ENCODE data around the gene VWF.

The VWF gene

GRCh38 chr12:5953835-5954586 is 170.5 kb downstream of the VWF start:
- Histone ChIP-seq H3K36me3 (ENCODE audit: control insufficient read depth, low read depth, low read length) (no peaks in the 10 kb centered on the region), H3K9me3 (ENCODE audit: control insufficient read depth, low read depth, low read length) (no peaks in the 10 kb centered on the region), H3K4me1 (ENCODE audit: control insufficient read depth, low read depth, low read length) (no peaks in the 10 kb centered on the region), H3K27ac (ENCODE audit: low read length) (no peak overlapping the region), H3K4me3 (ENCODE audit: low read length) (no peak overlapping the region), H3K27me3 (ENCODE audit: control insufficient read depth, insufficient read depth, low read length) (no peaks in the 10 kb centered on the region), H3K9ac (ENCODE audit: low read length) (no peak overlapping the region)

GRCh38 chr12:5952031-5952430 is 172.4 kb downstream of the VWF start:
- Histone ChIP-seq H3K36me3 (ENCODE audit: control insufficient read depth, low read depth, low read length) (no peaks in the 10 kb centered on the region), H3K27ac (ENCODE audit: low read length) (no peak overlapping the region), H3K9ac (ENCODE audit: low read length) (no peak overlapping the region), H3K9me3 (ENCODE audit: control insufficient read depth, low read depth, low read length) (no peaks in the 10 kb centered on the region), H3K27me3 (ENCODE audit: control insufficient read depth, insufficient read depth, low read length) (peaks cover 5% of the 10 kb centered on the region), H3K4me3 (ENCODE audit: low read length) (no peak overlapping the region), H3K4me1 (ENCODE audit: control insufficient read depth, low read depth, low read length) (no peaks in the 10 kb centered on the region)

DNA sequence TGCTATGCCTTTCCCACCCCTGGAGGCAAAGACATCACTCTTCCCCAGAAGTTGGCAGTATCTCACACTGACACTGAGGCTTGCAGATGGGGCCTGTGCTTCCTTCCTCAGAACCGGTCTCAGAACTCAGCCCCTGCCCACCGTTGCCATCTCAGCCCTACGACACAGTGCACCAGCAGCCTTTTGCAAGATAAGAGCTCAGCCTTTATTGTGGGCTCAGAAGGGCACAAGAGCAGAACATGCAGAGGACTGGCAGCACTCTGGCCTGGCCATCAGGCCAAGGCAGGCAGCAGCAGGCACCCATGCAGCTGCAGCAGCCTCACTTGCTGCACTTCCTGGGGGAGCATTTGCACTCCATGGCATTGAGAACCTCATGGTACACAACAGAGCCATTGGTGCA is 175.8 kb downstream of the VWF start:
- H3K36me3 ChIP-seq (ENCODE audit: control insufficient read depth, low read depth, low read length), result no peaks in the 10 kb centered on the region
- peaks cover 6% of the 10 kb centered on the region for H3K4me1 ChIP-seq (ENCODE audit: control insufficient read depth, low read depth, low read length)
- peaks cover 33% of the 10 kb centered on the region for H3K27me3 ChIP-seq (ENCODE audit: control insufficient read depth, insufficient read depth, low read length)
- H3K4me3 ChIP-seq (ENCODE audit: low read length), result no peak overlapping the region
- no peak overlapping the region for H3K27ac ChIP-seq (ENCODE audit: low read length)
- H3K9me3 ChIP-seq (ENCODE audit: control insufficient read depth, low read depth, low read length), result no peaks in the 10 kb centered on the region
- H3K9ac ChIP-seq (ENCODE audit: low read length), result no peak overlapping the region

- no peak overlapping the region for H3K27ac ChIP-seq (ENCODE audit: low read length)
- H3K9me3 ChIP-seq (ENCODE audit: control insufficient read depth, low read depth, low read length), result no peaks in the 10 kb centered on the region
- no peak overlapping the region for H3K4me3 ChIP-seq (ENCODE audit: low read length)
- H3K9ac ChIP-seq (ENCODE audit: low read length), result no peak overlapping the region
- peaks cover 6% of the 10 kb centered on the region for H3K4me1 ChIP-seq (ENCODE audit: control insufficient read depth, low read depth, low read length)
- no peaks in the 10 kb centered on the region for H3K36me3 ChIP-seq (ENCODE audit: control insufficient read depth, low read depth, low read length)
- peaks cover 33% of the 10 kb centered on the region for H3K27me3 ChIP-seq (ENCODE audit: control insufficient read depth, insufficient read depth, low read length)
These were observed 177.5 kb downstream of the VWF start for GRCh38 chr12:5947006-5947405.

- Histone ChIP-seq H3K9me3 (ENCODE audit: control insufficient read depth, low read depth, low read length) (no peaks in the 10 kb centered on the region), H3K4me1 (ENCODE audit: control insufficient read depth, low read depth, low read length) (peaks cover 6% of the 10 kb centered on the region), H3K27me3 (ENCODE audit: control insufficient read depth, insufficient read depth, low read length) (peaks cover 33% of the 10 kb centered on the region), H3K27ac (ENCODE audit: low read length) (no peak overlapping the region), H3K9ac (ENCODE audit: low read length) (no peak overlapping the region), H3K36me3 (ENCODE audit: control insufficient read depth, low read depth, low read length) (no peaks in the 10 kb centered on the region), H3K4me3 (ENCODE audit: low read length) (no peak overlapping the region)
These were observed 178.1 kb downstream of the VWF start for GRCh38 chr12:5946388-5946787.

DNA sequence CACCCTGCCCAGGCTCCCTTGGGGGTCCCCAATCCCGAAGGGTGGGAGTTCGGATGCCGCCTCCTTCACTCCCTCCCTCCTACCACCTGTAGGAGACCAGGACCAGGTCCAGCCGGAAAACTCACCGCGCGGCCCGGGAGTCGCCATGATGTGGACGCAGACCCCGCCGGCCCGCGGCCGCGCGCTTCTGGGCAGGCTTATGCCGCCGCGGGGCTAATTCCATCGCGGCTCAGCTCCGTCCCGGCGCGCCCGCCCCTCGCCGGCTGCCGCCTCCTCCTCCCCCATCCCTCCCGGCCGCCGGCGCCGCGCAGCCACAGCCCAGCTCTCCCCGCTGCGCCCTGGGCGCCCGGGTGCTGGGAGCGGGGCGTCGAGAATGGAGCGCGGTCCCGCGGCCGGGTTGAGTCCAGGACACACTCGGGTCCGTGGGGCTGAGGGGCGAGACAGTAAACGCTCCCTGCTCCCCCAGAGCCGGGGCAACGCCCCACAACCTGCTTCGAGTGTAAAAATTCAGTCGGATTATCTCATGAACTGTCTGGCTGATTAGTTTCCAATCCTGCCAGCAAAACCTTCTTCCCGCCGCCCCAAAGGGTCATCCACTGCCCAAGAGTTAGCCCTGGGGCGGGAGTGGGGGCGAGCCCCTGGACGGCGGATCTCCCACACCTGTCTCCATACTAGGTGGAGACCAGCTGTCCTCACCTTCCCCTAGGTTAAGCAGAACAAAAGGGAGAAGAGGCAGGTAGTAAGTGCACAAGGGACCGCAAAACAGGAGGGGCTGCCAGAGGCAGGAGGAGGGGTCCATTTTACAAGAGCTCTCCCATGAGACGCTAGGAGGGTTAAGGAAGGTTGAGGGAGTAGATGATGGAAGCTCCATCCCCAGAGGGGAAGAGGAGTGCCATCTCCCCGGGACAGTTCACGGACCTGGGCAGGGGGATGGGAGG is 179.1 kb downstream of the VWF start, which contains the start of gene ANO2:
Gene ANO2, minus strand, starts transcription at position 189 of the 938 bp plus-strand sequence. Its CDS starts 42 bp downstream, at position 147.
- Histone ChIP-seq H3K4me1 (ENCODE audit: control insufficient read depth, low read depth, low read length) (peaks cover 6% of the 10 kb centered on the region), H3K27me3 (ENCODE audit: control insufficient read depth, insufficient read depth, low read length) (peaks cover 33% of the 10 kb centered on the region), H3K4me3 (ENCODE audit: low read length) (peak within 1 kb of the TSS; percentile 84), H3K36me3 (ENCODE audit: control insufficient read depth, low read depth, low read length) (no peaks in the 10 kb centered on the region), H3K9me3 (ENCODE audit: control insufficient read depth, low read depth, low read length) (no peaks in the 10 kb centered on the region), H3K9ac (ENCODE audit: low read length) (peak within 1 kb of the TSS; percentile 75), H3K27ac (ENCODE audit: low read length) (no peak within 1 kb of the TSS)

GRCh38 chr12:5944688-5945070 is 179.8 kb downstream of the VWF start:
- Histone ChIP-seq H3K9me3 (ENCODE audit: control insufficient read depth, low read depth, low read length) (no peaks in the 10 kb centered on the region), H3K4me1 (ENCODE audit: control insufficient read depth, low read depth, low read length) (peaks cover 6% of the 10 kb centered on the region), H3K36me3 (ENCODE audit: control insufficient read depth, low read depth, low read length) (no peaks in the 10 kb centered on the region), H3K27me3 (ENCODE audit: control insufficient read depth, insufficient read depth, low read length) (peaks cover 33% of the 10 kb centered on the region), H3K4me3 (ENCODE audit: low read length) (peak overlapping the region; percentile 84), H3K27ac (ENCODE audit: low read length) (no peak overlapping the region), H3K9ac (ENCODE audit: low read length) (peak overlapping the region; percentile 75)

DNA sequence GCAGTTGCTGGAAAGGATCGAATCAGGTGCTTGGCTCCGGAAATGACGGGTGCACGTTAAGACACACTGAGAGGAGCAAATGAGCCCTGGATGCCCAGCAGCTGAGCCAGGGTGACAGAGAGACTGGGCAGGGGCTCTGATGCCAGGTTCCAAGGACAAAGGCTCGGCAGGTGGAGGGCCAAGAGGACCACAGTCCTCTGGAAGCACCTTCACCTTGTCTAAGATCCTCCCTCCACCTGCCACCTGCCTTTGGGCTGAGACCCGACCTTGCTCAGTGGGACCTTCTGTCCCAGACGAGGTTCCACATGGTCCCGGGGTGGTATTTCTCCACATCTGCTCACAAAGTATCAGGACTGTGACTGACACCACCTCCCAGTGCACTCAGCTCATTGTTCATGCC is 180.4 kb downstream of the VWF start:
- Histone ChIP-seq H3K9me3 (ENCODE audit: control insufficient read depth, low read depth, low read length) (no peaks in the 10 kb centered on the region), H3K9ac (ENCODE audit: low read length) (no peak overlapping the region), H3K4me3 (ENCODE audit: low read length) (peak overlapping the region; percentile 84)

GRCh38 chr12:5941907-5942306 is 182.6 kb downstream of the VWF start:
- Histone ChIP-seq H3K9ac (ENCODE audit: low read length) (no peak overlapping the region), H3K9me3 (ENCODE audit: control insufficient read depth, low read depth, low read length) (no peaks in the 10 kb centered on the region), H3K27me3 (ENCODE audit: control insufficient read depth, insufficient read depth, low read length) (peaks cover 26% of the 10 kb centered on the region), H3K27ac (ENCODE audit: low read length) (no peak overlapping the region), H3K4me1 (ENCODE audit: control insufficient read depth, low read depth, low read length) (peaks cover 6% of the 10 kb centered on the region), H3K4me3 (ENCODE audit: low read length) (no peak overlapping the region), H3K36me3 (ENCODE audit: control insufficient read depth, low read depth, low read length) (no peaks in the 10 kb centered on the region)

More for the DNA sequence above, 180.4 kb downstream of the VWF start:
- peaks cover 33% of the 10 kb centered on the region for H3K27me3 ChIP-seq (ENCODE audit: control insufficient read depth, insufficient read depth, low read length)
- no peaks in the 10 kb centered on the region for H3K36me3 ChIP-seq (ENCODE audit: control insufficient read depth, low read depth, low read length)
- peaks cover 6% of the 10 kb centered on the region for H3K4me1 ChIP-seq (ENCODE audit: control insufficient read depth, low read depth, low read length)
- H3K27ac ChIP-seq (ENCODE audit: low read length), result no peak overlapping the region

- Histone ChIP-seq H3K4me1 (ENCODE audit: control insufficient read depth, low read depth, low read length) (peaks cover 3% of the 10 kb centered on the region), H3K9ac (ENCODE audit: low read length) (no peak overlapping the region), H3K27me3 (ENCODE audit: control insufficient read depth, insufficient read depth, low read length) (no peaks in the 10 kb centered on the region), H3K9me3 (ENCODE audit: control insufficient read depth, low read depth, low read length) (no peaks in the 10 kb centered on the region), H3K36me3 (ENCODE audit: control insufficient read depth, low read depth, low read length) (no peaks in the 10 kb centered on the region), H3K27ac (ENCODE audit: low read length) (no peak overlapping the region), H3K4me3 (ENCODE audit: low read length) (no peak overlapping the region)
These were observed 196.5 kb downstream of the VWF start for GRCh38 chr12:5927732-5928516.

DNA sequence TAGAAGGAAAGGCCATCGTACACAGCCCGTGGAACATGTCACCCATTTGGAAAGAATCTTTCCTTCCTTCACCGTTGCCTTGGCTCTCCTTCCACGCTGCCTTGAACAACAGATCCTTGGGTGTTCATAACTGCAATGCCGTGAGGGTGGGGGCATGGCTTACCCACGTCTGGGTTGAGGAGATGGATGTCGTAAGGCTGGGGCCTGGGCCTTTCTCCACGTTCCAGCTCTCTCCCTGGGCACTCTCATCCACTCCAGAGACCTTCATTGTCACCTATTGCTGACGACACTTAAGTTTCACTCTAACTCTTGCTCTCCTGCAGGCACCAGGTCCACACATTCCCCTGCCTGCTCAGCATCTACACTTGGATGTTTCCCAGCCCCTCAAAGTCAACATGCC is 198.8 kb downstream of the VWF start:
- Histone ChIP-seq H3K9me3 (ENCODE audit: control insufficient read depth, low read depth, low read length) (no peaks in the 10 kb centered on the region), H3K27me3 (ENCODE audit: control insufficient read depth, insufficient read depth, low read length) (no peaks in the 10 kb centered on the region), H3K27ac (ENCODE audit: low read length) (no peak overlapping the region), H3K4me3 (ENCODE audit: low read length) (no peak overlapping the region), H3K9ac (ENCODE audit: low read length) (no peak overlapping the region), H3K36me3 (ENCODE audit: control insufficient read depth, low read depth, low read length) (no peaks in the 10 kb centered on the region), H3K4me1 (ENCODE audit: control insufficient read depth, low read depth, low read length) (peaks cover 3% of the 10 kb centered on the region)

All from iPS-18a (cell line).